Gastroesophageal sphincter (tissue), 2 donors: ENCODE data around the gene UPK3B.
"Not testable (repeated sequence)": the region's sequence is repeated elsewhere in the genome, so short reads cannot be mapped to it uniquely, and the experiment has no call there.

ENCODE experiments used
- EP300 ChIP-seq: sonication (generic); formaldehyde crosslinking; IDR thresholded peaks from one replicate; pipeline ENCODE4 v1.6.1; 2017; ENCODE audit warnings: antibody characterized with exemption, mild to moderate bottlenecking
- POLR2AphosphoS5 ChIP-seq: sonication (generic); formaldehyde crosslinking; IDR thresholded peaks from one replicate; pipeline ENCODE4 v1.6.1; 2017; ENCODE audit warnings: antibody characterized with exemption

GRCh38 chr7:76462271-76462882, 48.0 kb upstream of the UPK3B start:
- TF ChIP-seq POLR2AphosphoS5, EP300: not testable (repeated sequence)
